IMR-90 (cell line): ENCODE data around the gene SLC5A7.

Source experiments
- CEBPB ChIP-seq: IDR thresholded peaks from 2 replicates; pipeline ENCODE4 v1.6.1; 2012; ENCODE audit warnings: low read depth, low read length, improper control_type of control experiment
- POLR2A ChIP-seq: IDR thresholded peaks from 2 replicates; pipeline ENCODE4 v1.6.1; 2012; ENCODE audit warnings: mild to moderate bottlenecking, low read depth, low read length
- RFX5 ChIP-seq: IDR thresholded peaks from 2 replicates; pipeline ENCODE4 v1.8.0; 2012; ENCODE audit warnings: low read depth, mild to moderate bottlenecking, low read length, moderate library complexity
- SMC3 ChIP-seq: fragments of 150-350 bp; IDR thresholded peaks from 2 replicates; pipeline ENCODE4 v1.6.1; 2016; ENCODE audit warnings: low read depth, mild to moderate bottlenecking, antibody characterized with exemption, low read length, moderate library complexity
- TF ChIP-seq, protein P1 (sequence below): conservative IDR thresholded peaks from 2 replicates; pipeline ENCODE4 v1.5.1; 2012; ENCODE audit warnings: mild to moderate bottlenecking, low read depth, low read length, improper control_type of control experiment

DNA sequence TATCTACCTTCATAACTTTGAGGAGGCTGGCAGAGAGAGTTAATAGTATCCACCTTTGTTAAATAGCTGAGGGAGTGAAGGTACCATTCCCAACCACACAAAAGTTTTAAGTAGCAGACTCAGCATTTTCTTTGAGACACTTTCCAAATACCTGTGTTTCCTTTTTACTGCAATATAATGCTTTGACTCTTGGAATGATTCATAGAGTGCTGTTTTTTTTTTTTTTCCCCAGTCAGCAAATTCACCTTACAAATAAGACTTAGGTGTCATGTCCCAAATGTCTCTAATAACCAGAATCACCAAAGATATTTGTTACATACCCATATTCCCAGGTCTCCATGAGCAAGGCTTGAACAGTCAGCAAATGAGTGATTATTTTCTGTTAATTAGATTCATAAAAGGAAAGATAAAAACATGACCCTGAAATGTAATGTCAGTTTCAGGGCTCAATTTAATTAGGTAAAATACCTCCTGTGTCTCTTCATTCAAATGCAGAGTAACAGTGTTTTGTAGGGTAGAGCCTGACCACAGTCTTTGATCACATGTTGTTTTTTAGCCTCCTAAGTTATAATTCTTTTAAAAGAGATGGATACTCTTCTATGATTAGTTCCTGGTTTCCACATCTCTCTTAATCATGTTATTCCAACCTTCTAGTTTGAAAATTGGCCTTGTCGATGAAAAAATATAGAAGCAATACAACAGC is 39.9 kb downstream of the SLC5A7 start:
- TF ChIP-seq, protein P1, sequence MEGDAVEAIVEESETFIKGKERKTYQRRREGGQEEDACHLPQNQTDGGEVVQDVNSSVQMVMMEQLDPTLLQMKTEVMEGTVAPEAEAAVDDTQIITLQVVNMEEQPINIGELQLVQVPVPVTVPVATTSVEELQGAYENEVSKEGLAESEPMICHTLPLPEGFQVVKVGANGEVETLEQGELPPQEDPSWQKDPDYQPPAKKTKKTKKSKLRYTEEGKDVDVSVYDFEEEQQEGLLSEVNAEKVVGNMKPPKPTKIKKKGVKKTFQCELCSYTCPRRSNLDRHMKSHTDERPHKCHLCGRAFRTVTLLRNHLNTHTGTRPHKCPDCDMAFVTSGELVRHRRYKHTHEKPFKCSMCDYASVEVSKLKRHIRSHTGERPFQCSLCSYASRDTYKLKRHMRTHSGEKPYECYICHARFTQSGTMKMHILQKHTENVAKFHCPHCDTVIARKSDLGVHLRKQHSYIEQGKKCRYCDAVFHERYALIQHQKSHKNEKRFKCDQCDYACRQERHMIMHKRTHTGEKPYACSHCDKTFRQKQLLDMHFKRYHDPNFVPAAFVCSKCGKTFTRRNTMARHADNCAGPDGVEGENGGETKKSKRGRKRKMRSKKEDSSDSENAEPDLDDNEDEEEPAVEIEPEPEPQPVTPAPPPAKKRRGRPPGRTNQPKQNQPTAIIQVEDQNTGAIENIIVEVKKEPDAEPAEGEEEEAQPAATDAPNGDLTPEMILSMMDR: no peak
- TF ChIP-seq POLR2A: no peak
- no peak for TF ChIP-seq RFX5
- no peak for TF ChIP-seq CEBPB
- TF ChIP-seq SMC3: no peak
